ENCODE measurements around the gene BTBD9. TPM values are rescaled to one million over a fixed set of nuclear protein-coding genes. Genes with fewer than 3 reads are reported as not detected.

The BTBD9 gene
- total RNA-seq, 1 experiment from 2014 or later, result 4.3 TPM

DNA sequence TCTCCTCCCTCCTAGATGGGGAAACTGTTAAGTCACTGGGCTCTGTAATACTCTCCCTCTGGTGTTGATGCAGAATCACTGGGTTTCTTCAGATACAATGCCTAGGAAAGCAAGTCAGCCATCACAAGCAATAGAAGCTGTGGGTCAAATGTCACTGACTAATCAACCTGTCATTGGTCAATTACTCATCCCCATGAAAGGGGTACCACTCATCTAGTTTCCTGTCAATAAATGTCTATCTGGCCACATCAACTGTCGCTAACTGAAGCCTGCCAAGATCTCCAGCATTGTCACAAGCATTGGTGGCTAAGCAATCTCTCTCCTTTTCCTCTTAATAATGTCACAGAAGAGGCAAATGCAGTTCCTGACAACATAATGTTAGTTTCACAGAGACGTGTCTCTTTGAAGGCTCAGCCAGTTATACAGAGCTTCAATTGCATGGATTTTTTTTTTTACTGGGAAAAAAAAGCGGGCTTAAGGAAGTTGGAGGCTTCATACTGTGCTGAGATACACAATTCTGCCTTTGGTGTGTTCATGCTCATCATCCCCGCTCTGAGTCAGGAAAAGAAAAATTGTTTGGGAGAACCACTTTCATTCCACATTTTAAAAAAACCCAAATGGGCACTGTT is 355.9 kb downstream of the BTBD9 start:
- DNase-seq (peak; percentile 98), ATAC-seq (peak; percentile 85)
- no peak overlapping the region; the same call in 1 of the 2 replicates for H3K9ac ChIP-seq (ENCODE audit: low read length)
- no peaks in the 10 kb centered on the region for H3K9me2 ChIP-seq (replicated peaks; ENCODE audit: low read length)
- intact Hi-C loops (cut with micrococcal nuclease), result loop anchor here (10.0 kb wide), 1 partner anchor 109 kb away; no protein-coding TSS in a partner anchor
- H3K79me2 ChIP-seq (ENCODE audit: low read length), result no peaks in the 10 kb centered on the region
- no peaks in the 10 kb centered on the region for H4K20me1 ChIP-seq (ENCODE audit: low read length)
- POLR2A ChIA-PET (ENCODE audit: unreplicated experiment), result no interaction called here
- peak overlapping the region; percentile 71 for H3K4me2 ChIP-seq (ENCODE audit: low read length)
- H3K27ac ChIP-seq (ENCODE audit: low read length), result peak overlapping the region; percentile 72
- peaks cover 4% of the 10 kb centered on the region for H3F3A ChIP-seq (ENCODE audit: low read length, unreplicated experiment)
- H2AFZ ChIP-seq (ENCODE audit: low read length), result no peak overlapping the region
- H3K4me3 ChIP-seq (ENCODE audit: low read length), result peak overlapping the region; percentile 7; the same call in 1 of the 2 replicates
- CTCF ChIA-PET, result interaction anchor here (0.6 kb wide), 2 partner anchors 210 to 281 kb away, joined by 3 read pairs; no protein-coding TSS in a partner anchor
- H3K36me3 ChIP-seq (ENCODE audit: low read depth, low read length), result no peaks in the 10 kb centered on the region
- no TSS peak for BruUV-seq (replicated peaks)
- peaks cover 32% of the 10 kb centered on the region for H3K4me1 ChIP-seq (ENCODE audit: insufficient read depth, low read length)
- no peak for TF ChIP-seq EZH2 (IDR thresholded peaks at IDR 0.05; ENCODE audit: low read length, unreplicated experiment)
- TF ChIP-seq CTCF (conservative IDR thresholded peaks at IDR 0.05; ENCODE audit: low read depth, low read length), result no peak
- no peak for TF ChIP-seq EZH2phosphoT487 (IDR thresholded peaks at IDR 0.05; ENCODE audit: borderline replicate concordance, low read length)
- no peaks in the 10 kb centered on the region for H3K27me3 ChIP-seq (ENCODE audit: low read length)
- no peaks in the 10 kb centered on the region for H3K9me3 ChIP-seq (ENCODE audit: low read length)

DNA sequence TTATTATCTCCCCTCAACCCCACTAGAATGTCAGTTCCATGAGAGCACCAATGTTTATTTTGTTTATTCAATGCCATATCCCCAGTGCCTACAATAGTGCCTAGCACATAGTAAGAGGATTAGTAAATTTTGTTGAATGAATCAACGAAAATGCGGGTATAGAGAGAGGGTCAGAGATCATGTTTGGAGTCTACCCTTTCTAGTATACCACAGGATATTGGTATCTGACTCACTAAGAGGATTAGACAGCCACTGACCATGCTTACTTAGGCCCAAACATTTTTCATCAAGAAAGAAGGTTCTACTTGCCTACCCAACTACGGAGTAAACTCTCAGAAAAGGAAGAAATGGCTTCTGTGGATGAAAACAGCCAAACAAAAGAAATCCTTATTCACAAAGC is 356.8 kb downstream of the BTBD9 start:
- H3K27ac ChIP-seq (ENCODE audit: low read length), result peak overlapping the region; percentile 71
- TF ChIP-seq CTCF (conservative IDR thresholded peaks at IDR 0.05; ENCODE audit: low read depth, low read length) (no peak), EZH2phosphoT487 (IDR thresholded peaks at IDR 0.05; ENCODE audit: borderline replicate concordance, low read length) (no peak), EZH2 (IDR thresholded peaks at IDR 0.05; ENCODE audit: low read length, unreplicated experiment) (no peak)
- peak overlapping the region; percentile 46 for H3K4me2 ChIP-seq (ENCODE audit: low read length)
- H2AFZ ChIP-seq (ENCODE audit: low read length), result no peak overlapping the region
- DNase-seq, result peak; percentile 66
- H3K9me2 ChIP-seq (replicated peaks; ENCODE audit: low read length), result no peaks in the 10 kb centered on the region
- intact Hi-C loops (cut with micrococcal nuclease), result loop anchor here (10.0 kb wide), 1 partner anchor 108 kb away; no protein-coding TSS in a partner anchor
- peaks cover 32% of the 10 kb centered on the region for H3K4me1 ChIP-seq (ENCODE audit: insufficient read depth, low read length)
- peaks cover 4% of the 10 kb centered on the region for H3F3A ChIP-seq (ENCODE audit: low read length, unreplicated experiment)
- H3K9me3 ChIP-seq (ENCODE audit: low read length), result no peaks in the 10 kb centered on the region
- ChIA-PET CTCF (no interaction called here), POLR2A (ENCODE audit: unreplicated experiment) (interaction anchor here (0.6 kb wide), 1 partner anchor 13 kb away, joined by 3 read pairs; no protein-coding TSS in a partner anchor)
- no peaks in the 10 kb centered on the region for H3K36me3 ChIP-seq (ENCODE audit: low read depth, low read length)
- BruUV-seq (replicated peaks), result no TSS peak
- no peak; the same call in 1 of the 2 replicates for ATAC-seq
- H3K79me2 ChIP-seq (ENCODE audit: low read length), result no peaks in the 10 kb centered on the region
- H3K27me3 ChIP-seq (ENCODE audit: low read length), result no peaks in the 10 kb centered on the region
- H3K4me3 ChIP-seq (ENCODE audit: low read length), result no peak overlapping the region
- no peak overlapping the region for H3K9ac ChIP-seq (ENCODE audit: low read length)
- no peaks in the 10 kb centered on the region for H4K20me1 ChIP-seq (ENCODE audit: low read length)

- H3K9me3 ChIP-seq (ENCODE audit: low read length), result no peaks in the 10 kb centered on the region
- intact Hi-C loops (cut with micrococcal nuclease), result loop anchor here (10.0 kb wide), 1 partner anchor 106 kb away; no protein-coding TSS in a partner anchor
- H4K20me1 ChIP-seq (ENCODE audit: low read length), result no peaks in the 10 kb centered on the region
- no peaks in the 10 kb centered on the region for H3K9me2 ChIP-seq (replicated peaks; ENCODE audit: low read length)
- H3K4me3 ChIP-seq (ENCODE audit: low read length), result no peak overlapping the region
- peaks cover 32% of the 10 kb centered on the region for H3K4me1 ChIP-seq (ENCODE audit: insufficient read depth, low read length)
- H3K36me3 ChIP-seq (ENCODE audit: low read depth, low read length), result no peaks in the 10 kb centered on the region
- no peaks in the 10 kb centered on the region for H3K27me3 ChIP-seq (ENCODE audit: low read length)
- no peaks in the 10 kb centered on the region for H3K79me2 ChIP-seq (ENCODE audit: low read length)
- CTCF ChIA-PET, result no interaction called here
- TF ChIP-seq CTCF (conservative IDR thresholded peaks at IDR 0.05; ENCODE audit: low read depth, low read length) (no peak), EZH2 (IDR thresholded peaks at IDR 0.05; ENCODE audit: low read length, unreplicated experiment) (no peak), EZH2phosphoT487 (IDR thresholded peaks at IDR 0.05; ENCODE audit: borderline replicate concordance, low read length) (no peak)
- no peak overlapping the region for H3K27ac ChIP-seq (ENCODE audit: low read length)
- ATAC-seq (no peak), DNase-seq (no peak)
- peaks cover 4% of the 10 kb centered on the region for H3F3A ChIP-seq (ENCODE audit: low read length, unreplicated experiment)
- no peak overlapping the region for H3K4me2 ChIP-seq (ENCODE audit: low read length)
- POLR2A ChIA-PET (ENCODE audit: unreplicated experiment), result no interaction called here
- BruUV-seq (replicated peaks), result no TSS peak
- H3K9ac ChIP-seq (ENCODE audit: low read length), result no peak overlapping the region
- H2AFZ ChIP-seq (ENCODE audit: low read length), result no peak overlapping the region
Observed at GRCh38 chr6:38281126-38281525, 358.6 kb downstream of the BTBD9 start.

All from PC-3 (cell line).